ENCODE measurements around the gene NT5C.
"Not testable (repeated sequence)": the region's sequence is repeated elsewhere in the genome, so short reads cannot be mapped to it uniquely, and the experiment has no call there.

NT5C gene

DNA sequence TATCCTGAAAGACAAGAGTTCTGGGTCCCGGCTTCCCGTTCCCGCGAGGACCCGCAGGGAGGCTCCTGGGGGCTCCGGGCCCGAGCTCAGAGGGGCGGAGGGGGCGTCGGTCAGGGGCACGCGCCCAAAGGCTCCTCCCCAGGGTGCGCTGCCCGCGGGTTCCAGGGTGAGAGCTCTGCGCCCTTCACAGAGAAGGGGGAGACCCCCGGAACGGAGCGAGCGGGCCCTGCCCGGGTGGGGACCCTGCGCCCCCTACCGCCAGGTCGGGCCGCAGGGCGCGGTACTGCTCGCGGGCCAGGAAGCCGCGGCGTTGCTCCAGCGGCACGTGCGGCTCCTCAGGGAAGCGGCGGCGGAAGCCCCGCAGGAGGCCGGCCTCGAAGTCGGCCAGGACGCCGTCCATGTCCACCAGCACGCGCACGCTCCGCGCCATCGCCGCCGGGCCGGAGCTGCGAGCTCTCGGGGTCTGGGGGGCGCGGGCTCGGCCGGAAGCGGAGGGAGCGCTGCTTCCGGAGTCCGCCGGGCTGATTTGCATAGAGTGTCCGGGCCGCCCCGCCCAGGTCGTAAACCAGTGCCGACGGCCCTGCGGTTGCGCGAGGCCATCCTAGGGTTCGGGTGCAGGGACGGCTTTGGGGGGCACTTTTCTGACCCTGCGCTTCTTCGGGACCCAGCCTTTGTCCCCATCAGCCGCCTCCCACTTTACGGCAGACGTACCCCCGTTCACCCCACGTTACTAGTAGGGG lies at the start of gene NT5C:
NT5C (minus strand) TSS at position 465 of the 740 bp plus-strand sequence; CDS start at position 430, 35 bp downstream.
- peak; percentile 61 for DNase-seq

DNA sequence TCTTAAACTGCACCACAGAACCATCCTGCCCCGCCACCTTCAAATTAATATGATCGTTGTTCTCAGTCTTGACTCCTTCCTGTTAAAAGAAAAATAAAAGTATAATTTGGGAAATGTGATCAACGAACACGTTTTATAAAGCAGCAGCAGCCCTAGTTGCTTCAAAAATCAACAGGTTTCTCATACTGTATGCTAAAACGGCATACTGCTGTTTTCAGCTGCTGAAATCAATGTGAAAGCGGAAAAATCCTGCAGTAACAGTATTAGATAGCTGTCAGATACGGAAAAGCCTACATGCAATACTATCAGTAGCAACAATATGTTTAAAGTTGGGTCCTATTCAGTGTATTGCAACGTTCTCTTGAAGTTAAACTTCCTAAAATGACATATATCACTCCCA lies 49.6 kb upstream of the NT5C start:
- DNase-seq = no peak

DNA sequence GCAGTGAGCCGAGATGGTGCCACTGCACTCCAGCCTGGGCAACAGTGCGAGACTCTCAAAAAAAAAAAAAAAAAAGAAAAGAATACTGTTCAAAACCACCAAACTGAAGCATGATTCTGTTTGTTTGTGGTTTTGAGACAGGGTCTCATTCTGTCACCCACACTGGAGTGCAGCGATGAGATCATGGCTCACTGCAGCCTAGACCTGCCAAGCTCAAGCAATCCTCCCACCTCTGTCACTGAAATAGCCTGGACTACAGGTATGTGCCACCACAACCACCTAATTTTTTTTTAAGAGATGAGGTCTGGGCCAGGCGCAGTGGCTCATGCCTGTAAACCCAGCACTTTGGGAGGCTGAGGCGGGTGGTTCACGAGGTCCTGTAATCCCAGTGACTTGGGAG lies 46.9 kb upstream of the NT5C start:
- DNase-seq = no peak

DNA sequence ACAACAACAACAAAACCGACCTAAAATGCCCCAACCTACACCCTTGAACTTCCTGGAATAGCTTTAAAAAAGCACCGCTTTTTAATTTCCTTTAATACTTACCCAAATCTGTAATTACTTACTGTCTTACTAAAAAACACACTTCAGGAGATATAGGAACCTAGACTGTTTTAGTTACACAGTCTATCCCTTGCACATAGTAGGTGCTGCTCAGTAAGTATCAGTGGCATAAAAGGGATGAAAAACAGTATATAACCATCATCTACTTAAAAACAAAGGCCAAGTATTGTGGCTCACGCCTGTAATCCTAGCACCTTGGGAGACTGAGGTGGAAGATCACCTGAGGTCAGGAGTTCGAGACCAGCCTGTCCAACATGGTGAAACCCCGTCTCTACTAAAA lies 45.1 kb upstream of the NT5C start:
- no peak for DNase-seq

DNA sequence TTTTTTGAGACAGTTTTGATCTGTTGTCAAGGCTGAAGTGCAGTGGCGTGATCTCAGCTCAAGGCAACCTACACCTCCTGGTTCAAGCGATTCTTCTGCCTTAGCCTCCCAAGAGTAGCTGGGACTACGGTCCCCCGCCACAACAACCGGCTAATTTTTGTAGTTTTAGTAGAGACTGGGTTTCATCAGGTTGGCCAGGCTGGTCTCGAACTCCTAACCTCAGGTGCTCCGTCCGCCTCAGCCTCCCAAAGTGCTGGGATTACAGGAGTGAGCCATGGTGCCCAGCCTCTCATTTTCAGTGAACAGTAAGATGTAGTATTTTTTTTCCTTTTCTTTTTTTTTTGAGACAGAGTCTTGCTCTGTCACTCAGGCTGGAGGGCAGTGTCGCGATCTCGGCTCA lies 43.5 kb upstream of the NT5C start:
- no peak for DNase-seq

DNA sequence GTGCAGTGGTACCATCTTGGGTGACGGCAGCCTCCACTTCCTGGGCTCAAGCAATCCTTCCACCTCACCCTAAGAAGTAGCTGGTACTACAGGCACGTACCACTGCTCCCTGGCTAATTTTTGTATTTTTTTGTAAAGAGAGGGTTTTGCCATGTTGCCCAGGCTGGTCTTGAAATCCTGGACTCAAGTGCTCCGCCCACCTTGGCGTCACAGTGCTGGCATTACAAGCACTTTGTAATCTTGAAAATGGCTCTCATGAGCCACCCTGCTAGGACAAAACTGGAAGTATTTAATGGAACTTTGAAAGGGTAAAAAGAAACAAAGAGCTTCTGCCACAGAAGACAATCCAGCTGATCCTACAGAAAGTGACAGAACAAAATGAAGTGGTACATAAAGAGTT lies 42.0 kb upstream of the NT5C start:
- DNase-seq = no peak

DNA sequence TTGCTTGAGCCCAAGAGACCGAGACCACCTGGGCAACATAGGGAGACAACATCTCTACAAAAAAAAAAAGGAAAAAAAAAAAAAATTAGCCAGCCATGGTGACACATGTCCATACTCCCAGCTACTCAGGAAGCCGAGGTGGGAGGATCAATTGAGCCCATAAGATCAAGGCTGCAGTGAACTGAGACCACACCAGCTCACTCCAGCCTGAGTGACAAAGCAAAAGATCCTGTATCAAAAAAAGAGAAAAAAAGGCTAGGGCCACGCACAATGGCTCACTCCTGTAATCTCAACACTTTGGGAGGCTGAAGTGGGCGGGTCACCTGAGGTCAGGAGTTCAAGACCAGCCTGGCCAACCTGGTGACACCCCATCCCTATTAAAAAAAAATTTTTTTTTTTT lies 37.5 kb upstream of the NT5C start:
- DNase-seq = no peak

DNA sequence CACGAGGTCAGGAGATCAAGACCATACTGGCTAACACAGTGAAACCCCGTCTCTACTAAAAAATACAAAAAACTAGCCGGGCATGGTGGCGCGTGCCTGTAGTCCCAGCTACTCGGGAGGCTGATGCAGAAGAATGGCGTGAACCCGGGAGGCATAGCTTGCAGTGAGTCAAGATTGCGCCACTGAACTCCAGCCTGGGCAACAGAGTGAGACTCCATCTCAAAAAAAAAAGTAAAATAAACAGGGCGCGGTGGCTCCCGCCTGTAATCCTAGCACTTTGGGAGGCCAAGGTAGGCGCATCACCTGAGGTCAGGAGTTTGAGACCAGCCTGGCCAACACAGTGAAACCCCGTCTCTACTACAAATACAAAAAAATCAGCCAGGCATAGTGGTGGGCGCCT lies 33.1 kb upstream of the NT5C start:
- DNase-seq = not testable (repeated sequence)

DNA sequence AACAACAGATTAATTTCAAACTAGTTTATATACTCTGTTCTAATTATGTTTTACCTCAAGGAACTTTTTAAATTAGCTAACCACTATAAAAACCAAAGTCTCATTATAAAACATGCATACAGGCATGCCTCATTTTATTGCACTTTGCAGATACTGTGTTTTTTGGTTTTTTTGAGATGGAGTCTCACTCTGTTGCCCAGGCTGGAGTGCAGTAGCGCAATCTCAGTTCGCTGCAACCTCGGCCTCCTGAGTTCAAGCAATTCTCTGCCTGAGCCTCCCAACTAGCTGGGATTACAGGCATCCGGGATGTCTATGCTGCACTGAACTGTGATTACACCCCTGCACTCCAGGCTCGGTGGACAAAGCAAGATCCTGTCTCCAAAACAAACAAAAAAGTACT lies 31.5 kb upstream of the NT5C start:
- no peak for DNase-seq

DNA sequence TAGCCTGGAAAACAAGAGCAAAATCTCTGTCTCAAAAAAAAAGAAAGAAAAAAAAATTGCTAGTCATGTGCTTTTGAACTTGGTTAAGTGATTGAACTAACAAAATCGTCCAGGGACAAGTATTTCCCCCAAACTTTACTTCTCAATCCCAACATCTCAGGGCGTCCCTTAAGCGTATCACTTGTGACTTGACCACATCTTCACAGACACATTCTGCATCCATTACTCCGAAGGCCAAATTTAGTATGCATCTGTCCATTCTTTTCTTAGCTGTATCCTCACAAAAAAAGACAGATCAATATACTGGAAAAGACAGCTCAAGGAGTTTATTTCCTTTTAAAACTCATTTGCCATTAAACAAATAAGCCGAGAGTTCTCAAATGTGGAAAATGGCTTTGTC lies 28.7 kb upstream of the NT5C start:
- DNase-seq = no peak

DNA sequence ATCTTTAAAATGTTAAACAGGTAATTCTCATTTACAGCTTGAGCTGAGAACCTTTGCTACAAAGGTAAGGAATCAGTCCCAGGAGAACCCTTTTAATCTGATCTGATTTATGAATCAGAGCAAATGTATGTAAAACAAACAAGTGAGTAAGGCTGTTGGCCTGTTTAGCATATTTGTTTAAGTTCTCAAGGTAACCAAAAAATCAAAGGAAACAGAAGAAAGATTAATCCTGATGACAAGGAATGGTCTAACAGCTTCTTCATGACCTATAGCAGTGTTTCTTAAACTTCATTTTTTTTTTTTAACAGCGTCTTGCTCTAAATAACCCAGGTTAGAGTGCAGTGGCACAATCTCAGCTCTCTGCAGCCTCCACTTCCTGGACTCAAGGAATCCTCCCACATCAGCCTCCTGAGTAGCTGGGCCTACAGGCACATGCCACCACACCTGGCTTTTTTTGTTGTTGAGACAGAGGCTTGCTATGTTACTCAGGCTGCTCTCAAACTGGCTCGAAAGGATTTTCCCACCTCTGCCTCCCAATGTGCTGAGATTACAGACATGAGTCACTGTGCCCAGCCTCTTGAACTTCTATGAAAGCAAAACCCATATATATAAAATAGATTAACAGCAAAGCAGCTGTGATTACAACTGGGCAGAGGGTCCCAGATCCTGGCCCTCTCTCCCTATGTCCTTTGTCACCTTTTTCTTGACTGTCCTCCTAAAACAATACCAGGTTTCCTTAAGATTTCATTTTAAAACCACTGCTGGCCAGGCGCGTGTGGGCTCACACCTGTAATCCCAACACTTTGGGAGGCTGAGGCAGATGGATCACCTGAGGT lies 27.9 kb upstream of the NT5C start:
- no peak for DNase-seq

DNA sequence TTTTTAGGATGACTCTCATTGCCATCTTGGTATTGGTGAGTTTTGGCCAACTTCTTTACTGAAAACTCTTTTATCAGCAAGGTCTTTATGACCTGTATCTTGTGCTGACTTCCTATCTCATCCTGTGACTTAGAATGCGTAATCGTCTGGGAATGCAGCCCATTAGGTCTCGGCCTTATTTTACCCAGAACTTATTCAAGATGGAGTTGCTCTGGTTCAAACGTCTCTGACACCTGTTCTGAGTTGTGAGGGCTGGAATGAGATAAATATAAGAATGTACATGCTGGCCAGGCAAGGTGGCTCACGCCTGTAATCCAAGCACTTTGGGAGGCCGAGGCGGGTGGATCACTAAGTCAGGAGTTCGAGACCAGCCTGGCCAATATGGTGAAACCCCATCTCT lies 26.9 kb upstream of the NT5C start:
- DNase-seq = not testable (repeated sequence)

DNA sequence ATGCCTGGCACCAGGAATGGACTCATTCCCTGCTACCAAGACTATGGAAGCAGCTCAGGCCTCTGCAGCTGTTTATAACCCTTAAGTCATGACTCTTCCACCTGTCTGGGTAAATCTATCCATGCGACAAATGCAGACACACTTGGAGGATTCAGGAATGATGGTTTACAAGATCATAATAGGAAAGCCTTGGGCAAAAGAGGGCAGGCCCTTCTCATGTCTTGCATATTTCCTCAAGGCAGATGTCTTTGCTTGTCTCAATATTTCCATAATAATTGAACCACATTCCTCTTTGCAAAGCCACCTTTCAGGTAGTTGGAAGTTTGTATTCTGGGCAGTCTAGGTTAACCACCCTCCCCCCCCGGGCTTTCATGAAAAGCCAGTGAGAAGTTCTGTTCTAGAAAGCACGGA lies 23.7 kb upstream of the NT5C start:
- DNase-seq = no peak

DNA sequence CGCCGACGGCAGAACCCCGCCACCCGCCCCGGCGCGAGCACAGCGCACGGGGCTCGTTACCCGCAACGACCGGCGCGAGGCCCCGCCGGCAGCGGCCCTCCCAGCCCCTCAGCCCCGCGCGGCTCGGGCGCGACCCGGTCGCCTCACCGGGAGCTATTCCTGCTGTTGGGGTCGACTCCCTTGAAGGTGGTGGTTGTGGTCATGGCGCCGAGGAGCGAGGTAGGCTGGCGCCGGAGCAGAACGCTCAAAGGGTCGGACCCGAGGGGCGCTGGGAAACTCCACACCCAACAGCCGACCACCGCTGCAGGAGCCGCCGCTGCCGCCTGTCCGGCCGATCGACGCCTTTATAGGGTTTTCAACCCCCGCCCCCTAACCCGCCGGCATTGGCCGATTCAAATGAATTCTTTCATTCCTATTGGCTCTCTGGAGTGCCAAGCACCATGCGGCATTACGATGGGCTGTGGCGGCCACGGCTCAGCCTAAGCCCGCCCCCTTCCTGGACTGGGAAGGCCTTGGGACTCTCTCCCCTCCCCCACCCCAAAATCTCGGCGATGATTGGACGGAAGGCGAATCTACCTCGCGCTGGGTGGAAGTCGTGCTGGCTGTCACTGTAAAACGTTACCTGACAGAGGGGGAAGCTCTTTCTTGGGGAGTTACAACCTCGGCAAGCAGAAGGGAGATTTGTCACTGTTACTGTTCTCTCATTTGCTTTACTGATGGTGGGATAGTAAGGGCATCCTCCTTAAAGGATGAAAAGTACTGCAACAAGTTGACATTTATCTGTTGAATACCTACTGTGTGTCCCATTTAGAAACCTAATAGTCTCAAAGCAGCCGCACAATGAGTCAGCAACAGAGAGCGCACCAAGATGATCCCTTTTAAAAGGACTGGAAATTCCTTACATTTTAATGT lies 22.9 kb upstream of the NT5C start, which contains the start of gene JPT1:
JPT1 (minus strand) TSS at position 318 of the 912 bp plus-strand sequence; CDS start at position 203, 115 bp downstream.
- DNase-seq = peak; percentile 99

DNA sequence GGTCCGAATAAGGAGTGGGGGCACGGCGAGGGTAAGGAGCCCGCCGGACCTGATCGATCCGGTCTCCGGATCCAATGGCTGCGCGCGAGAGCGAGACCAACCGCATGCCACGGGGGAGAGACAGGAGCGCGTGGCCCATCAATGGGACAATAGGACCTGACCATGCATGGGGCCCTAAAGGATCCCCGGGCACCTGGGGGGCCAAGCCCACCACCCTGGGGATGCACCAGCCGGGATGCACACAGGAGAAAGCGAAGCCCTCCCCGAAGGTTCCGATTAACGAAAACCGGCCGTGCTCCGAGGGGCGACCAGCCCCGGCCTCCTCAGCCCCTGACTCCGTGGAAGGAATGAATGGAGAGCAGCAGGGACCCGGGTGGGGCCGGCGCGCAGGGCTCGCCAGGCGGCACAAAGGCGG lies 22.2 kb upstream of the NT5C start:
- no peak for DNase-seq

DNA sequence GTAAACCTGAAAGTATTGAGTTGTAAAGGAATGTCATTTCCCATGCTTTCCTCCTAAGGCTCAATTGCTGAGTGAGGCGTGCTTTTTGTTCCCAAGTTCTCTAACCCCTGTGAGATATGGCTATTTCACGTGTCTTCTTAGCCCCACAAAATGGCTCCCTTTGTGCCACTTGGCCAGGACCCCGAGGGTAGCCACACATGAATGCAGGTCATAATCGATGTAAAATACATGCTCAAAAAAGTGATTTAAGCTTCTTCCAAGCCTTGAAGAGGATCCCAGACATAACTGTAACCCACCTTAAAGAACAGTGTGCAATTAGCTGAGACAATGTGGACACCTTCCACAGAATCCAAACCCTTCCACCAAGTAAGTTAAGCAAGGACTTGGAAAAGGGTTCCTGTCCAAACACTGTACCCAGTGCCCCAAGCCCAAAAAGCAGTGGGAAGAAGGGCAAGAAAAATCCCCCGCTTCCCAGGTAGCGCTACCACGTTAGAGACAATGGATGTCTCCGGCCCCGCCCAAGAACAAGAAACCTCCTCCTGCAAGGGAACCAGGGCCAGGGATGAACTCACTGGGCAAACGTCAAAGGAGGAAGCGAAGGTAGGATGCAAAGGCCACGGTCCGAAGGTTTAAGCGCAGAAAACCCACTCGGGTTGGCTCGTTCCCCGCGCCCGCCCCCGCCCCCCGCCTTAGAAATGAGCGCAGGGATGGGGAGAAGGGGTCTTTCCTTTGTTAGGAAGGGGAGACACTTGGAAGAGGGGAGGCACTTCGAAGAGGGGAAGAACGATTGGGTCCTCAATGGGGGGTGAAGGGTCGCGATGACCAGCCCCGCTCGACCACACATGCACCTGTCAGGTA lies 21.6 kb upstream of the NT5C start:
- DNase-seq = no peak

DNA sequence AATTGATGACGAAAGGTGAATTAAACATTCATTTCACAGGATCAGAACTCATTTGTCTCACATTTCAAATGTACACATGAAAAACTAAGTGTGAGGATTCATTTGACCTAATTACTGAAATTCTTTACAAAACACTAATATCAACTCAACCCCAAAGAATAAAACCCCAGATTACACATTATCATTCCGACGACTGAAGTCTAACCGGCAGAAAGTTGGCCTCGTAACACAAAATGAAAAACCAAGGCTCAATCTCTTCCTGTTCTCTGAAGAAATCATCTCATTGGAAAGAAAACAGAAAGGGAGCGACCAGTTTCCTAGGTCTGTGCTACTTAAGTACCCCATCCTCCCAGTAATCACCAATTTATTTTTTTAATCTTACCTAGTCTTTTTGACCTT lies 21.0 kb upstream of the NT5C start:
- no peak for DNase-seq

DNA sequence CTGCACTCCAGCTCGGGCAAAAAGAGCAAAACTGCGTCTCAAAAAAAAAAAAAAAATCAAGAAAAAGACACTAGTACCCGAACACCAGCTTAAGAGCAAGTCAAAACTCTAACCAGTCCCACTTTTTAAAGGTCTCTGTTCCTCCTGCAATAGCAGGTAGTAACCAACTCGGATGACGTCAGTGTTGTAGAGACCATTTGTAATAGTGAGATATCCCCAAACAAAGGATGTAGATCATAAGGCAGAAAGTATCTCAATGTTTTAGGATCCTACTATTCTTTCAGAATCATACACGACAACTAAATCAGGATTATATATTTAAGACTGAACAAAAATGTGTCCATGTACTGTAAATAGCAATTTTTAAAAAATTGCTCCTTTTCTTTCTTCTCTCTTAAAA lies 20.4 kb upstream of the NT5C start:
- DNase-seq = no peak

DNA sequence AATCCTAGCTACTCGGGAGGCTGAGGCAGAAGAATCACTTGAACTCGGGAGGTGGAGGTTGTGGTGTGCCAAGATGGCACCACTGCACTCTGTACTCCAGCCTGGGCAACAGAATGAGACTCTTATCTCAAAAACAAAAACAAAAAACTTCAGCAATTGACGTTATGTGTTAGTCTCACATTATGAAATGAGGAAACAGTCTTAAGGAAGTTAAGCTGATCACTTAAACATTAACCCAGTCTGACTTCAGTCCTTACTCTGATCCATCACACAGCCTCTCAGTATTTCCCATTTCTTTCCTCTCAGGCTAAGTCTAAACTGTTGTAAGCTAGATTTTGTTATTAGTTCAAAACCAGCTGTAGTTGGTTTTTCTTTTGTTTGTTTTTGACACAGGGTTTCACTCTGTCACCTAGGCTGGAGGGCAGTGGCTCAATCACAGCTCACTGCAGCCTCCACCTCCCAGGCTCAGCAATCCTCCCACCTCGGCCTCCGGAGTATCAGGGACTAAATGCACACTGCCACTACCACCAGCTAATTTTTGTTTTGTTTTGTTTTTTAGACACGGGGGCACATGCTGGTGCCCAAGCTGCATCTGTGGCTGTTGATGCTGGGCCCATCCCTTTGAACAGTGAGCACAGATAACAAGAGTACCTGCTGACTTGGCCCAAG lies 16.5 kb upstream of the NT5C start:
- no peak for DNase-seq

DNA sequence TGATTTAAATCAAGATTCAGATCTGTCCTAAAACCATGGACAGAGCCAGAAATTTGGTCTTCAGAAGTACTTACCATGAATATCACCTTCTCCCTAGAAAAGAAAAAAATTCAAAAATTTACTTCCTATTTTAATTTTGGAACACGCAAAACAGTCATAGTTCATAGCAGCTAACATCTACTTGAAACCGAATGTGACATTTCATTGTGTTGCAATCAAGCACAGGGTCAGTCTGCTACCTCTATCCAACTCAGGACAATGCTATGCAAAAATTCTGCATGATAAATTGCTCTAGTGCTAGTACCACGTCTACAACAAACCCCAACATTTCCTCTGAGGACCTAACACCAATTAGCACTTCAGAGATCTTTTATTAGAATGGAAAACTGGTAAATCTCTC lies 15.1 kb upstream of the NT5C start:
- no peak for DNase-seq

DNA sequence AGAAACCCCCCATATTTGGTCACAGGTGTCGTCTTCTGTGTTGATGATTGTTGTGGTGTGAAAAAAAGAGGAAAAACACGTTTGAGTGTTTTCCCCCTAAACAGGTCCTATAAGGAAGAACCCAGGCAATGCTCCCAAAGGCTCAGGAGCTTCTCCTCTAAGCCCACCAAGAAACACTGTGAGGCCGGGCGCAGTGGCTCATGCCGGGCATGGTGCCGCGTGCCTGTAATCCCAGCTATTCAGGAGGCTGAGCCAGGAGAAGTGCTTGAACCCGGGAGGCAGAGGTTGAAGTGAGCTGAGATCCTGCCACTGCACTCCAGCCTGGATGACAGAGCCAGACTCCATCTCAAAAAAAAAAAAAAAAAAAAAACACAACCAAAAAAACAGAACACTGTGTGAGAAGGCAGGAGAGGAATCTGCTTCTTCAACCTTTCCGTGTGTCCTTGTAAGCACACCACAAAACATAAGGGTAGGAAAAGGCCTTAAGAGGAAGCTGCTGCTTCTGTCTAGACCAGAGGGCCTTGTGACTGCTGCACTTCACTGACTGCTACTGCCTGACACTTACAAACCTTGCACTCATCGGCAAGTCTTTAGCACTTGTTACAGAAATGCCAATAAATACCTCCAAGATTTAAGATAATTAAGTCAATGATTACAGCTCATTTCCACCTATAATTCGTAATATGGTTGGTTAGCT lies 13.4 kb upstream of the NT5C start:
- no peak for DNase-seq
